Measurements from ENCODE around the gene PPP1R12C.

PPP1R12C gene

GRCh38 chr19:55105237-55105636, 12.2 kb downstream of the PPP1R12C start:
- no peak for TF ChIP-seq CTCF (conservative IDR thresholded peaks at IDR 0.05)
- no peak for TF ChIP-seq ZFX (IDR thresholded peaks at IDR 0.05)
- H3K27ac ChIP-seq: no peak overlapping the region

- no peak overlapping the region for H3K27ac ChIP-seq
- TF ChIP-seq ZFX (IDR thresholded peaks at IDR 0.05): no peak
These were observed 14.2 kb downstream of the PPP1R12C start for GRCh38 chr19:55103190-55103589.

GRCh38 chr19:55101261-55101660, 16.2 kb downstream of the PPP1R12C start:
- TF ChIP-seq ZFX (IDR thresholded peaks at IDR 0.05) (no peak), CTCF (conservative IDR thresholded peaks at IDR 0.05) (no peak)
- no peak overlapping the region for H3K27ac ChIP-seq

- H3K27ac ChIP-seq: no peak overlapping the region
- TF ChIP-seq CTCF (conservative IDR thresholded peaks at IDR 0.05): no peak
- TF ChIP-seq ZFX (IDR thresholded peaks at IDR 0.05): no peak
These were observed 17.6 kb downstream of the PPP1R12C start for GRCh38 chr19:55099557-55100506.

GRCh38 chr19:55098716-55099556, 18.5 kb downstream of the PPP1R12C start:
- no peak overlapping the region for H3K27ac ChIP-seq
- no peak for TF ChIP-seq CTCF (conservative IDR thresholded peaks at IDR 0.05)
- TF ChIP-seq ZFX (IDR thresholded peaks at IDR 0.05): no peak

- H3K27ac ChIP-seq: no peak overlapping the region
- TF ChIP-seq ZFX (IDR thresholded peaks at IDR 0.05): no peak
- no peak for TF ChIP-seq CTCF (conservative IDR thresholded peaks at IDR 0.05)
These were observed 19.3 kb downstream of the PPP1R12C start for GRCh38 chr19:55097864-55098715.

- H3K27ac ChIP-seq: no peak overlapping the region
- no peak for TF ChIP-seq CTCF (conservative IDR thresholded peaks at IDR 0.05)
These were observed 21.3 kb downstream of the PPP1R12C start for GRCh38 chr19:55096061-55096701.
